A673 (cell line): ENCODE data around the gene POP4. TPM values are rescaled to one million over a fixed set of nuclear protein-coding genes. Genes with fewer than 3 reads are reported as not detected.

Experiments used
- BruUV-seq: library from RNA; stranded (reverse); fragments of 400-500 nt; replicated peaks from 2 replicates; lab custom pipeline; 2021; lab: Mats Ljungman, UMichigan
- CTCF ChIA-PET: fragments of 300-600 bp; sonication (Branson Sonifier 250); formaldehyde crosslinking; loops from one replicate; lab custom pipeline; 2022; ENCODE audit warnings: antibody characterized with exemption; lab: Charles Lee
- POLR2A ChIA-PET: fragments of 300-600 bp; sonication (Branson Sonifier 250); formaldehyde crosslinking; loops from one replicate; lab custom pipeline; 2022; ENCODE audit warnings: antibody characterized with exemption; ENCODE audit not compliant: low non-redundant PET; lab: Charles Lee
- DNase-seq: peaks from one replicate; pipeline ENCODE4 v3.0.0-alpha.2; 2015; ENCODE audit warnings: low spot score
- H3K27ac ChIP-seq: fragments of 200-600 bp; sonication (generic); 2 replicates; pipeline ENCODE4 v1.5.1; 2016; ENCODE audit warnings: mixed run types, low read depth, mild to moderate bottlenecking, mixed read lengths, antibody characterized with exemption, low read length; ENCODE audit not compliant: poor library complexity, severe bottlenecking
- H3K27me3 ChIP-seq: fragments of 200-600 bp; sonication (generic); replicated peaks from 2 replicates; pipeline ENCODE4 v1.6.1; 2017; ENCODE audit warnings: mixed run types, low read depth, mild to moderate bottlenecking, mixed read lengths, antibody characterized with exemption, low read length; ENCODE audit not compliant: insufficient read depth, poor library complexity
- H3K36me3 ChIP-seq: fragments of 200-600 bp; sonication (generic); 2 replicates; pipeline ENCODE4 v1.6.1; 2016; ENCODE audit warnings: mixed run types, mild to moderate bottlenecking, mixed read lengths, antibody characterized with exemption, low read length; ENCODE audit not compliant: insufficient read depth, poor library complexity, severe bottlenecking
- H3K4me1 ChIP-seq: fragments of 200-600 bp; sonication (generic); 2 replicates; pipeline ENCODE4 v1.6.1; 2017; ENCODE audit warnings: mixed run types, mild to moderate bottlenecking, mixed read lengths, antibody characterized with exemption, low read length; ENCODE audit not compliant: insufficient read depth, poor library complexity, severe bottlenecking
- H3K4me3 ChIP-seq: fragments of 200-600 bp; sonication (generic); 2 replicates; pipeline ENCODE4 v1.5.1; 2016; ENCODE audit warnings: low read depth, mixed run types, mild to moderate bottlenecking, mixed read lengths, low read length; ENCODE audit not compliant: poor library complexity, severe bottlenecking
- H3K9me3 ChIP-seq: fragments of 200-600 bp; sonication (generic); 2 replicates; pipeline ENCODE4 v1.6.1; 2016; ENCODE audit warnings: mixed run types, low read depth, mild to moderate bottlenecking, mixed read lengths, antibody characterized with exemption, low read length; ENCODE audit not compliant: poor library complexity, severe bottlenecking
- CTCF ChIP-seq: fragments of 300-800, 200-600 bp; sonication (generic); conservative IDR thresholded peaks from 2 replicates; pipeline ENCODE4 v1.5.1; 2017; ENCODE audit warnings: low read depth, mild to moderate bottlenecking, antibody characterized with exemption, low read length, moderate library complexity, mixed read lengths
- EZH2 ChIP-seq: fragments of 200-600 bp; sonication (generic); IDR thresholded peaks from 2 replicates; pipeline ENCODE4 v1.6.1; 2017; ENCODE audit warnings: borderline replicate concordance, low read depth, mild to moderate bottlenecking, mixed read lengths, antibody characterized with exemption, low read length; ENCODE audit not compliant: poor library complexity, severe bottlenecking
- intact Hi-C: fragments of 100-400 bp; cut with micrococcal nuclease; formaldehyde crosslinking; loops from one replicate; pipeline ENCODE4 v1.10.0; 2022; ENCODE audit not compliant: unreplicated experiment
- total RNA-seq: library from RNA; stranded (reverse); gene quantifications from 2 replicates; pipeline ENCODE4 v1.2.3, GENCODE V29; 2021

POP4 gene
- total RNA-seq, 1 experiment from 2014 or later = 70.6 TPM

DNA sequence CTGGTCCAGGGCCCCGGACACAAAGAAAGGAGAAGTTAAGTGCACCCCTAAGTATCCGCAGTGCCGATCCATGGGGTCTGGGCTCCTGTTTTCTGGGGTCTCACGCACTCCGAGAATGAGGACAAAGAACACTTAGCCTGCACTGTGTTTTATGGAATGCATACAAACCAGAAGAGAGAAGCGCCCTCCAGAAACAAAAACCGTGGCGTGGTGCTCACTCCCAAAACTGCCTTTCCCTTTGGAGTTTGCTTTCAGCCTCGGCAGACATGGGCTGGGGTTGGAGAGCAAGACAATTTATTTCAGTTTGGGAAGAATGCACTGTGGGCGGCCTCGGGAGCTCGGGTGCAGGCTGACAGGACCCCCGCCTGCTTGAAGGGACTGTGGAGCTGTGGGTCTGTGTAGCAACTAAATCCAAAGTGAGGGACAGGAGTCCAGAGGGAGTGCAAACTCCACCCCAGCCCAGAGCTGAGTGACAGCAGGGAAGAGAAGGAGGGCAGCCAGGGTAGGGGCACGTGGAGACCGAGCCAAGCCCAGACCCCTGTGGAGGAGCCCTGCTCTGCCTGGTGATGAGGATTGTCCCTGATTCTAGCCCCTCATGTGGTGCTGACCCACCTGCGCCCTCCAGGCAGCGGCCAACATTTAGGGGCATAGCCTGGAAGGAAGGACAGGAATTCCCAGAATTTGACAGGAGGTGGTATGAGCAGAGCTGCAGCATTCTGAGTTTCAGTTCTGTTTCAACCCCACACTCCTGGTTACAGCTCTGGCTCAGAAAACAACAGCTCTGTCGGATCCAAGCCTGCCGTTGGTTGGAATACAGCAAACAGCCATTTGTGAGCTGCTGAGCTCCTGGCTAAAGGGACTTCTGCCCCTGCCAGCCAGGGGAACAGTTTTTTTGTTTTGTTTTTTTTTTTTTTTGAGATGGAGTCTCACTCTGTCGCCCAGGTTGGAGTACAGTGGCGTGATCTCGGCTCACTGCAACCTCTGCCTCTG lies 37.8 kb upstream of the POP4 start:
- Histone ChIP-seq H3K9me3 (no peaks in the 10 kb centered on the region), H3K27me3 (peaks cover 25% of the 10 kb centered on the region), H3K4me1 (no peaks in the 10 kb centered on the region), H3K4me3 (no peak overlapping the region), H3K27ac (no peak overlapping the region), H3K36me3 (no peaks in the 10 kb centered on the region)
- ChIA-PET CTCF (no interaction called here), POLR2A (no interaction called here)
- BruUV-seq = no TSS peak
- intact Hi-C loops = no loop called here
- no peak for DNase-seq
- TF ChIP-seq EZH2 (no peak), CTCF (no peak)

GRCh38 chr19:29569038-29569911 lies 36.8 kb upstream of the POP4 start:
- H3K4me1 ChIP-seq = no peaks in the 10 kb centered on the region
- ChIA-PET CTCF (no interaction called here), POLR2A (no interaction called here)
- DNase-seq = no peak
- H3K27me3 ChIP-seq = peaks cover 35% of the 10 kb centered on the region
- no TSS peak for BruUV-seq
- H3K9me3 ChIP-seq = no peaks in the 10 kb centered on the region
- TF ChIP-seq EZH2 (no peak), CTCF (no peak)
- no peaks in the 10 kb centered on the region for H3K36me3 ChIP-seq
- no peak overlapping the region for H3K4me3 ChIP-seq
- intact Hi-C loops = no loop called here
- no peak overlapping the region for H3K27ac ChIP-seq

DNA sequence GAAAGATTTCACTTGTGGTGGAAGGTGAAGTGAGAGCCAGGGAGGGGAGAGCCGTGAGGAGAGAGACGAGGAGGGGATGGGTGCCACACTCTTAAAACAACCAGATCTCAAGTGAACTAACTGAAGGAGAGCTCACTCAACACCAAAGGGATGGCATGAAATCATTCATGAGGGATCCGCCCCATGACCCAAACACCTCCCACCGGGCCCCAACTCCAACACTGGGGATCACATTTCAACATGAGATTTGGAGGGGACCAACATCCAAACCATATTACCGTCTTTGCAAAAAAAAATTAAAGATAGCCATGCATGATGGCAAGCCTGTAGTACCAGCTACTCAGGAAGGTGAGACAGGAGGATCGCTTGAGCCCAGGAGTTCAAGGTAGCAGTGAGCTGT lies 34.9 kb upstream of the POP4 start:
- Histone ChIP-seq H3K4me1 (no peaks in the 10 kb centered on the region), H3K4me3 (no peak overlapping the region), H3K27ac (no peak overlapping the region), H3K27me3 (peaks cover 50% of the 10 kb centered on the region), H3K36me3 (no peaks in the 10 kb centered on the region), H3K9me3 (no peaks in the 10 kb centered on the region)
- no peak for DNase-seq
- CTCF ChIA-PET = no interaction called here
- TF ChIP-seq CTCF (no peak), EZH2 (no peak)
- intact Hi-C loops = no loop called here
- POLR2A ChIA-PET = interaction anchor here (0.6 kb wide), 1 partner anchor 913 kb away, joined by 6 read pairs; no protein-coding TSS in a partner anchor
- no TSS peak for BruUV-seq
